ENCODE data around the gene PEX10.

PEX10 gene

GRCh38 chr1:2381741-2382620 lies 30.4 kb downstream of the PEX10 start:
- peak; percentile 75 for DNase-seq (ENCODE audit: low read depth)
- TF ChIP-seq CTCF (conservative IDR thresholded peaks at IDR 0.05; ENCODE audit: control insufficient read depth, insufficient read depth, low read depth, low read length), result peak; percentile 82
- no peak overlapping the region for H3K4me3 ChIP-seq (ENCODE audit: control insufficient read depth, low read depth, low read length)

- TF ChIP-seq CTCF (conservative IDR thresholded peaks at IDR 0.05; ENCODE audit: control insufficient read depth, insufficient read depth, low read depth, low read length), result no peak
- H3K4me3 ChIP-seq (ENCODE audit: control insufficient read depth, low read depth, low read length), result no peak overlapping the region
- DNase-seq (ENCODE audit: low read depth), result no peak
These were observed 31.4 kb downstream of the PEX10 start for GRCh38 chr1:2380816-2381591.

- no peak for TF ChIP-seq CTCF (conservative IDR thresholded peaks at IDR 0.05; ENCODE audit: control insufficient read depth, insufficient read depth, low read depth, low read length)
- no peak for DNase-seq (ENCODE audit: low read depth)
These were observed 32.5 kb downstream of the PEX10 start for GRCh38 chr1:2379733-2380404.

GRCh38 chr1:2378956-2379732 lies 33.2 kb downstream of the PEX10 start:
- H3K4me3 ChIP-seq (ENCODE audit: control insufficient read depth, low read depth, low read length), result no peak overlapping the region
- no peak for TF ChIP-seq CTCF (conservative IDR thresholded peaks at IDR 0.05; ENCODE audit: control insufficient read depth, insufficient read depth, low read depth, low read length)
- DNase-seq (ENCODE audit: low read depth), result no peak

More at GRCh38 chr1:2379733-2380404, 32.5 kb downstream of the PEX10 start:
- H3K4me3 ChIP-seq (ENCODE audit: control insufficient read depth, low read depth, low read length), result no peak overlapping the region

- no peak for DNase-seq (ENCODE audit: low read depth)
- TF ChIP-seq CTCF (conservative IDR thresholded peaks at IDR 0.05; ENCODE audit: control insufficient read depth, insufficient read depth, low read depth, low read length), result no peak
- H3K4me3 ChIP-seq (ENCODE audit: control insufficient read depth, low read depth, low read length), result no peak overlapping the region
These were observed 33.9 kb downstream of the PEX10 start for GRCh38 chr1:2378441-2378851.
